IPS-NIHi11 (cell line): ENCODE measurements around the gene PIPOX.

ENCODE experiments used
- DNase-seq: peaks from one replicate; pipeline ENCODE4 v3.0.0; 2012; ENCODE audit warnings: mixed read lengths, low spot score

Gene PIPOX

DNA sequence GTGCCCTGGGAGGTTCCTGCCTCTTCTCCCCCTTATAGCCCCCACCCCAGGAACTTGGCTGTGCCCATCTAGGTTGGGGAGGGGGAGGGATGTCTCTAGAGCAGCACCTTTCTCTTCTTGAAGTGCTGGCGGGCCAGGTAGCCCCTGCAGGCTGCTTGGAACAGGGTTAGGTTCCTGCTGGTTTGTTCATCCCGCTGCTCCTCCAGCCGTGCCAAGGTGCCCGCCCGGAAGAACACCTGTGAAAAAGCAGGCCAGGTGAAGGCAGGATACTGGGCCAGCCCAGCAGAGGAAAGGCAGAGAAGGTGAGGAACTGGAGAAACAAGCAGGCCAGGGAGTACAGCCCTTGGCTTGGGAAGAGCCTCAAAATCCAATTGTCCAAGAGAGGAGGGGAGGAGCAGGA lies 56.6 kb downstream of the PIPOX start:
- no peak for DNase-seq

DNA sequence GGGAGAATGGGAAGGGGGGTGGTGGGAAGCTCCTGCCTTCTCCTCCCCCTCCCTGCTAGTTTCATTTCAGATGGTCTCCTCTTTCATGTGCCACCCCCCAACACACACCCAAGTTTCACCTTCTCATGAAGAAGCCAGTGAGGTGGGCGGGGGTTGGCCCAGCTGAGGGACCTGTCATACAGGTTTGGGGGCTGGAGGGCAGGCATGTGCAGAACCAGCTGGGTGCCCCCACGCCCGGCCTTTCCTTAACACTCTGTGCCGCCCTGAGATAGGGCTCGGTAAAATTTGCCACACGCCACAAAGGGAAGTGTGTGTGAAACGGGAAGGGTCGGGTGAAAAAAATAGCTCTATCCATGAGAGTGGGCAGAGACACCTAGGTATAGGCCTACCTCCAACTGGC lies 57.4 kb downstream of the PIPOX start:
- DNase-seq = no peak

DNA sequence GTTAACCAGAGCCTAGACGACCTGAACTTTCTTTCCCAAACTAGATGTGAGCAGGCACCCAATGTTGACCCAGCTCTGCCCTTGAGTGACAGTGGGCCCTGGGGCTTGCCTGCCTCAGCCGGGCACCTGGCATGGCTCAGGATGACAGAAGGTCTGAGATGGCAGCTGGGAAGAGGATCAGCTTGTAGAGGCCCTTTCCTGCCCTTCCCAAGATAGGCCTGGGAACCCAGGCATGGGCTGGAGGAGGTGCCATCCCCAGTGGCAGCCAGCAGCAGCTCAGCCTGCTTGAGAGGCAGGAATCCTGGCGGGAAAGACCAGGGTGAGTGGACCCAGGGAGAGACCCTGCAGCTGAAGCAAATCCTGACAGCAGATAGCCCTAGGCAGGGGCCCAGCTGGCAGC lies 59.1 kb downstream of the PIPOX start:
- no peak for DNase-seq

DNA sequence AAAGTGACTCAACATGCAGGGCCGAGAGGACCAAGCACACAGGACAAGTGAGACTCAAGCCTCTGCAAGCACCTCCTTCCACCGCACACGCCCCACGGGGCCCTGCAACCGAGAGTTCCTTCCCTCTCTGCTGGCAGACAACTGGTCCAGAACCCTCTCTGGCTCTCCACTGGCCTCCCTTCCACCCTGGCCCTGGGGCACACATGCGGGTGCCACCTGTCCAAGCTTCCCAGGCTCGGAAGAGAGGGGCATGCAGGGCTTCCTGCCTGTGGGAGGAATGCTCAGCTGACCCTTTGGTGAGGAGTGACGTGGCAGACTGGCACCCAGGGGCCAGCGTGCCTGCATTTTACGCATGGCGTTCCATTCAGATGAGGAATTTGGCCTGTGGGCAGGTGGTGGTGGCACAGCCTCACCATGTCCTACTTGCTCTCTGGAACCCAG lies 59.8 kb downstream of the PIPOX start:
- DNase-seq = no peak

DNA sequence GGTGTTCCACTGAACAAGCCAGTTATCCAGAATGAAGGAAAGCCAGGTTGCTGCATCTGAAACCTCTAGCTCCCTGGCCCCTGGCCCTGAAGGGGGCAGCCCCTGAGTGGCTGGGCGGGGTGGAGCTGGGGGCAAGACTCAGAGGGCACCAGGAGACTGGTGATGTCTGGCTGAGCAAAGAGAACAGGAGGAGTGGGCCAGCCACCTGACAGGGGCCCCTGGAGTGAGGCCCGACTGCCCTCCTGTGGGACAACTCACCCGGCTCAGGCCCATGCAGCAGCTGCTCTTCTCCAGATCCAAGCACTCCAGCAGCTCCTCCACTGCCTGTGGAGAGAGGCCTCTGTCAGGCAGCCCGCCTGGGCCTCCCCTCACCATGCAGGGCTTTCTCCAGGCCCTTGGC lies 60.4 kb downstream of the PIPOX start:
- DNase-seq = no peak
